Measurements from ENCODE around the gene PCK2. TPM values are rescaled to one million over a fixed set of nuclear protein-coding genes. Genes with fewer than 3 reads are reported as not detected.

The PCK2 gene
- total RNA-seq, 2 donors from 2014 or later = 133 to 173 TPM

DNA sequence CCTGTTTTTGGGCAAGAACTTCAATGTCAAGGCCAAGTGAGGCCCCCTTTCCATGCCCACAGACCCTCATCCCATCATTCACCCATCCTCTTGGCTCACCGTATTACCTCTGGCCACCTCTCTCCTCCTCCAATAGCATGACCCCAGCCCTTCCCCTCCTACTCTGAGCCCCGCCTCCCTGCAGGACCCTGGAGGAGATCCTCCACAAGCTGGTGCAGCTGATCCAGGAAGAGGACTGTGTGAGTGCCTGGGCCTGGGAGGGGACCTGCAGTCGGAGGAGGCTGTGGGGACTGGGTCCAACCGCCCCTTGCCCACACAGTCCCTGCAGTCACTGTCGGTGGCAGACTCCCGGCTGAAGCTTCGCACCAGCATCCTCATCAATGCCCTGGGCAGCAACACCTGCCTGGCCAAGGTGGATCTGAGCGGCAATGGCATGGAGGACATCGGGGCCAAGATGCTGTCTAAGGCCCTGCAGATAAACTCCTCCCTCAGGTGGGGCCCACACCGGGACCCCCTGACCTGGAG is 35.1 kb upstream of the PCK2 start:
- Histone ChIP-seq H3K27me3 (no peaks in the 10 kb centered on the region), H3K9ac (ENCODE audit: low read depth in 2 of 2, low read length in 2 of 2) (no peak overlapping the region), H3K4me1 (no peaks in the 10 kb centered on the region), H3K27ac (no peak overlapping the region), H3K9me3 (no peaks in the 10 kb centered on the region), H3K4me3 (no peak overlapping the region), H3K36me3 (no peaks in the 10 kb centered on the region)
- TF ChIP-seq, protein P1, sequence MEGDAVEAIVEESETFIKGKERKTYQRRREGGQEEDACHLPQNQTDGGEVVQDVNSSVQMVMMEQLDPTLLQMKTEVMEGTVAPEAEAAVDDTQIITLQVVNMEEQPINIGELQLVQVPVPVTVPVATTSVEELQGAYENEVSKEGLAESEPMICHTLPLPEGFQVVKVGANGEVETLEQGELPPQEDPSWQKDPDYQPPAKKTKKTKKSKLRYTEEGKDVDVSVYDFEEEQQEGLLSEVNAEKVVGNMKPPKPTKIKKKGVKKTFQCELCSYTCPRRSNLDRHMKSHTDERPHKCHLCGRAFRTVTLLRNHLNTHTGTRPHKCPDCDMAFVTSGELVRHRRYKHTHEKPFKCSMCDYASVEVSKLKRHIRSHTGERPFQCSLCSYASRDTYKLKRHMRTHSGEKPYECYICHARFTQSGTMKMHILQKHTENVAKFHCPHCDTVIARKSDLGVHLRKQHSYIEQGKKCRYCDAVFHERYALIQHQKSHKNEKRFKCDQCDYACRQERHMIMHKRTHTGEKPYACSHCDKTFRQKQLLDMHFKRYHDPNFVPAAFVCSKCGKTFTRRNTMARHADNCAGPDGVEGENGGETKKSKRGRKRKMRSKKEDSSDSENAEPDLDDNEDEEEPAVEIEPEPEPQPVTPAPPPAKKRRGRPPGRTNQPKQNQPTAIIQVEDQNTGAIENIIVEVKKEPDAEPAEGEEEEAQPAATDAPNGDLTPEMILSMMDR (IDR thresholded peaks at IDR 0.05) = no peak
- no peak for DNase-seq
- intact Hi-C loops (cut with DNase I) = loop anchor here (2.0 kb wide), 2 partner anchors 32 to 52 kb away; no protein-coding TSS in a partner anchor

DNA sequence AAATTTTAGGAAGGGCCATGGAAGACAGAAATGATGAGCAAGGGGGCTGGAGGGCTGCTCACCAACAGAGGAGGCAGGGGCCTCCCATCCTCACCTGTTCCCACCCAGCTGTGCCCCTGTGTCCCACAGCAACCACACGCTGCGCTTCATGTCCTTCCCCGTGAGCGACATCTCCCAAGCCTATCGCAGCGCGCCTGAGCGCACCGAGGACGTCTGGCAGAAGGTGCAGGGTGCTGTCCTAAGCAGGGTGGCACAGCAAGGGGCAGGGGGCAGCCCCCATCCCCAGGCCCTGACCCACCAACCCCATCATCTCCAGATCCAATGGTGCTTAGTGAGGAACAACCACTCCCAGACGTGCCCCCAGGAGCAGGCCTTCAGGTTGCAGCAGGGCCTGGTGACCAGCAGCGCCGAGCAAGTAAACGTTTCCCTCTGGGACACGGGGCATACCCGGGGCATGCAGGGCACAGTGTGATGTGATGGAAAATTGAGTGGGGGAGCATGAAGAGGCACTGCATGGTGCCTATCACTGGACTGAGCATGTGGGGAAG is 34.2 kb upstream of the PCK2 start:
- H3K4me3 ChIP-seq = no peak overlapping the region
- intact Hi-C loops (cut with DNase I) = loop anchor here (2.0 kb wide), 2 partner anchors 31 to 51 kb away; no protein-coding TSS in a partner anchor
- no peaks in the 10 kb centered on the region for H3K4me1 ChIP-seq
- no peak overlapping the region for H3K9ac ChIP-seq (ENCODE audit: low read depth in 2 of 2, low read length in 2 of 2)
- TF ChIP-seq, protein P1 (IDR thresholded peaks at IDR 0.05) = no peak
- no peak for DNase-seq
- H3K27me3 ChIP-seq = no peaks in the 10 kb centered on the region
- H3K9me3 ChIP-seq = no peaks in the 10 kb centered on the region
- no peak overlapping the region for H3K27ac ChIP-seq
- H3K36me3 ChIP-seq = no peaks in the 10 kb centered on the region

DNA sequence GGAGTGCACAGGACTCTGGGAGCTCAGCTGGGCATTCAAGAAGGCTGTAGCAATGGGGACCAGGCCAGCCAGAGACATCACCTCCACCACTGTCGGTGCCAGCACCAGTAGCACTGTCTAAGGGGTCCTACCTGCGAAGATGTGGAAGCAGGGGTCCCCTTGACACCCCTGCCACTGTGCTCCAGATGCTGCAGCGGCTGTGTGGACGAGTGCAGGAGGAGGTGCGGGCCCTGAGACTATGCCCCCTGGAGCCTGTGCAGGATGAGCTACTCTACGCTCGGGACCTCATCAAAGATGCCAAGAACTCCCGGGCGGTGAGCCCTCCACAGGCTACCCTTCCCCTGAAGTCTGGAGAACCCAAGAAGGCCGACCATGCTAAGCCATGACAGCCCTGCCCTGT is 33.7 kb upstream of the PCK2 start:
- intact Hi-C loops (cut with DNase I) = no loop called here
- no peaks in the 10 kb centered on the region for H3K9me3 ChIP-seq
- no peak for DNase-seq
- no peak overlapping the region for H3K27ac ChIP-seq
- H3K4me3 ChIP-seq = no peak overlapping the region
- H3K36me3 ChIP-seq = no peaks in the 10 kb centered on the region
- TF ChIP-seq, protein P1 (IDR thresholded peaks at IDR 0.05) = no peak
- H3K4me1 ChIP-seq = no peaks in the 10 kb centered on the region
- H3K27me3 ChIP-seq = no peaks in the 10 kb centered on the region
- H3K9ac ChIP-seq (ENCODE audit: low read depth in 2 of 2, low read length in 2 of 2) = no peak overlapping the region

DNA sequence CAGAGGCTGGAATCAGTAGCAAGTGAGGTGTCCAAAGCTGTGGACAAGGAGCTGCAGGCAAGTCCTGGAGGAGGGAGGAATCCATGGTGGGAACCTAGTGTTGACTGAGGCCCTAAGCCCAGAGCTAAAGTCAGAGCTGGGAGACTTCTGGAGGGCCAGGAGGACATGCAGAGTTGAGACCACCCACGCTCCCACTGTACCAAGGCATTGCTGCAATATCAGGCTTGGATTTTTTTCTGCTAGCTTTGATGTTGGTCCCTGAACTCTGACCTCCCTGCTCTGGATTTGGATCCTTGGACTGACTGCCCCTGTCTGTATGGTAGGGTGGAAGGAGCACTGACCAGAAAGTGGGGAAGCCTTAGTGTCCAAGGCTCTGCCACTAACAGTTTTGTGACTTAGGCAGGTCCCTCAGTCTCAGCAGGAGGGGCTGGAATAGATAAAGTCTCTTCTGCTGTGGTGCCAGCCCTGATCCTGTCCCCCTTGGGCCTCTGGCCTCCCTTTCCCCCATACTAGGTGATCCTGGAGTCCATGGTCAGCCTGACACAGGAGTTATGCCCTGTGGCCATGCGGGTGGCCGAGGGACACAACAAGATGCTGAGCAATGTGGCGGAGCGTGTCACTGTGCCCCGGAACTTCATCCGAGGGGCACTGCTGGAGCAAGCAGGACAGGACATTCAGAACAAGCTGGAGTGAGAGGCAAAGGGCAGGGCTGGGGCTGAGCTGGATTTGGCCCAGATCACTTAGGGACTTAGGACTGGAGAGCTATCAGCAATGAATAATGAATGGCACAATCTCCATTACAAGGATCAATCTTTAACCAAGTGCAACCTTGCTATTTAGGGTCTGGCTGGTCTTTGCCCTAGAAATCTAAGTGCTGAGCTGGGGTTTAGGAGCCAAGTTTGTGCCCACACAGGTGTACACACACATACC is 32.9 kb upstream of the PCK2 start:
- Histone ChIP-seq H3K36me3 (no peaks in the 10 kb centered on the region), H3K4me3 (no peak overlapping the region), H3K9ac (ENCODE audit: low read depth in 2 of 2, low read length in 2 of 2) (no peak overlapping the region), H3K4me1 (no peaks in the 10 kb centered on the region), H3K27me3 (no peaks in the 10 kb centered on the region), H3K9me3 (no peaks in the 10 kb centered on the region), H3K27ac (no peak overlapping the region)
- intact Hi-C loops (cut with DNase I) = no loop called here
- no peak for DNase-seq
- TF ChIP-seq, protein P1 (IDR thresholded peaks at IDR 0.05) = no peak

GRCh38 chr14:24062216-24062980 is 31.7 kb upstream of the PCK2 start:
- H3K4me3 ChIP-seq = no peak overlapping the region
- intact Hi-C loops (cut with DNase I) = no loop called here
- no peak overlapping the region for H3K27ac ChIP-seq
- no peaks in the 10 kb centered on the region for H3K9me3 ChIP-seq
- H3K4me1 ChIP-seq = peaks cover 5% of the 10 kb centered on the region
- no peak for DNase-seq
- H3K27me3 ChIP-seq = no peaks in the 10 kb centered on the region
- H3K9ac ChIP-seq (ENCODE audit: low read depth in 2 of 2, low read length in 2 of 2) = no peak overlapping the region
- TF ChIP-seq, protein P1 (IDR thresholded peaks at IDR 0.05) = no peak
- H3K36me3 ChIP-seq = no peaks in the 10 kb centered on the region
